CD4-positive, alpha-beta T cell treated with Interleukin-4 for 1 hour (primary cell): ENCODE results near the gene NAA10.
A peak's percentile ranks its signal among the peaks of the same experiment; 100 is the strongest.

Source experiments
- DNase-seq, 2 donors: peaks; one replicate each; pipeline ENCODE4 v3.0.0-alpha.2; 2020 to 2022

The NAA10 gene

GRCh38 chrX:153948002-153948466, 13.2 kb upstream of the NAA10 start:
- DNase-seq, result no peak

- peak; percentile 83 to 84 for DNase-seq
These were observed 12.4 kb upstream of the NAA10 start for GRCh38 chrX:153947009-153947769.

GRCh38 chrX:153945956-153946943, 11.4 kb upstream of the NAA10 start:
- DNase-seq, result no peak

- no peak for DNase-seq
These were observed 9.9 kb upstream of the NAA10 start for GRCh38 chrX:153944800-153945150.

- peak; percentile 40 to 58 for DNase-seq
These were observed 9.4 kb upstream of the NAA10 start, which contains the start of gene RENBP for GRCh38 chrX:153944140-153944799. Gene RENBP (minus strand): TSS chrX:153944643. CDS start chrX:153944610, 33 bp downstream.

GRCh38 chrX:153941336-153942252, 6.8 kb upstream of the NAA10 start:
- no peak for DNase-seq

- no peak for DNase-seq
These were observed 4.7 kb upstream of the NAA10 start for GRCh38 chrX:153939573-153939972.

- DNase-seq, result no peak
These were observed 3.5 kb upstream of the NAA10 start for GRCh38 chrX:153938226-153938786.

- no peak for DNase-seq
These were observed 2.2 kb upstream of the NAA10 start for GRCh38 chrX:153937056-153937455.

- no peak for DNase-seq
These were observed 552 bp upstream of the NAA10 start for GRCh38 chrX:153935326-153935851.

- DNase-seq, result no peak
These were observed 582 bp downstream of the NAA10 start for GRCh38 chrX:153934148-153934761.

- no peak for DNase-seq
These were observed 1.1 kb downstream of the NAA10 start for GRCh38 chrX:153933748-153934147.

GRCh38 chrX:153932220-153932915, 2.5 kb downstream of the NAA10 start:
- DNase-seq, result no peak

GRCh38 chrX:153931748-153932147, 3.1 kb downstream of the NAA10 start:
- no peak for DNase-seq

GRCh38 chrX:153931151-153931550, 3.7 kb downstream of the NAA10 start:
- DNase-seq, result no peak

- DNase-seq, result no peak
These were observed 4.6 kb downstream of the NAA10 start for GRCh38 chrX:153930011-153930910.

- no peak for DNase-seq
These were observed 5.3 kb downstream of the NAA10 start for GRCh38 chrX:153929576-153929975.

GRCh38 chrX:153928846-153929245, 6.0 kb downstream of the NAA10 start:
- no peak for DNase-seq
